ENCODE results near the gene EXPH5.

Gene EXPH5

GRCh38 chr11:108511851-108512474 is 81.6 kb downstream of the EXPH5 start:
- Histone ChIP-seq H3K4me3 (ENCODE audit: low read depth, low read length) (no peak overlapping the region), H3K36me3 (replicated peaks) (no peaks in the 10 kb centered on the region), H3K27ac (no peak overlapping the region), H3K27me3 (replicated peaks) (no peaks in the 10 kb centered on the region)
- in situ Hi-C loops (cut with HindIII; ENCODE audit: low pct_ligation_motif_present, low sequenced_read_pairs): no loop called here
- TF ChIP-seq, protein P1, sequence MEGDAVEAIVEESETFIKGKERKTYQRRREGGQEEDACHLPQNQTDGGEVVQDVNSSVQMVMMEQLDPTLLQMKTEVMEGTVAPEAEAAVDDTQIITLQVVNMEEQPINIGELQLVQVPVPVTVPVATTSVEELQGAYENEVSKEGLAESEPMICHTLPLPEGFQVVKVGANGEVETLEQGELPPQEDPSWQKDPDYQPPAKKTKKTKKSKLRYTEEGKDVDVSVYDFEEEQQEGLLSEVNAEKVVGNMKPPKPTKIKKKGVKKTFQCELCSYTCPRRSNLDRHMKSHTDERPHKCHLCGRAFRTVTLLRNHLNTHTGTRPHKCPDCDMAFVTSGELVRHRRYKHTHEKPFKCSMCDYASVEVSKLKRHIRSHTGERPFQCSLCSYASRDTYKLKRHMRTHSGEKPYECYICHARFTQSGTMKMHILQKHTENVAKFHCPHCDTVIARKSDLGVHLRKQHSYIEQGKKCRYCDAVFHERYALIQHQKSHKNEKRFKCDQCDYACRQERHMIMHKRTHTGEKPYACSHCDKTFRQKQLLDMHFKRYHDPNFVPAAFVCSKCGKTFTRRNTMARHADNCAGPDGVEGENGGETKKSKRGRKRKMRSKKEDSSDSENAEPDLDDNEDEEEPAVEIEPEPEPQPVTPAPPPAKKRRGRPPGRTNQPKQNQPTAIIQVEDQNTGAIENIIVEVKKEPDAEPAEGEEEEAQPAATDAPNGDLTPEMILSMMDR (IDR thresholded peaks at IDR 0.05; ENCODE audit: low read depth, low read length, missing control alignments): no peak
- DNase-seq: peak; percentile 76

- Histone ChIP-seq H3K36me3 (replicated peaks) (no peaks in the 10 kb centered on the region), H3K27me3 (replicated peaks) (no peaks in the 10 kb centered on the region), H3K27ac (no peak overlapping the region), H3K4me3 (ENCODE audit: low read depth, low read length) (no peak overlapping the region)
- no peak for DNase-seq
- in situ Hi-C loops (cut with HindIII; ENCODE audit: low pct_ligation_motif_present, low sequenced_read_pairs): no loop called here
- TF ChIP-seq, protein P1 (IDR thresholded peaks at IDR 0.05; ENCODE audit: low read depth, low read length, missing control alignments): no peak
These were observed 84.6 kb downstream of the EXPH5 start for GRCh38 chr11:108508653-108509593.

DNA sequence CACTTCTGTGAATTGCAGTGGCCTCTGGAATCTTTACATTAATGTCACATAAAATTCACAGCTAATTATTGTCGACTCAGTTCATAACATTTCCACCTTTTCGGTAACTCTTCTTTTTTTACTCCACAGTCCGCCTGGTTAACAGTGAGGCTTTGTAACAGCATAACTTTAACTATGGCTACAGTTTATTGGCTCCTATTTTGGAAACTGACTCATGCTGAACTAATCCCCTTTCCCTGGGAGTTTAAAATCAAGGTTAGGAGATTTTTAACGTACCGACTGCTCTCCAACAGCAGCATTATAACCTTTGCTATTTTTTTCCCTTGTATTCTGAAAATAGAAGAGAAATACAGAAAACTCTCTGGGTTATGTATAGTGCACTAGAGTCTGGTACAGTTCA is 92.2 kb downstream of the EXPH5 start:
- no peak for DNase-seq
- in situ Hi-C loops (cut with HindIII; ENCODE audit: low pct_ligation_motif_present, low sequenced_read_pairs): no loop called here
- H3K4me3 ChIP-seq (ENCODE audit: low read depth, low read length): no peak overlapping the region
- no peak overlapping the region for H3K27ac ChIP-seq
- TF ChIP-seq, protein P1 (IDR thresholded peaks at IDR 0.05; ENCODE audit: low read depth, low read length, missing control alignments): no peak
- H3K27me3 ChIP-seq (replicated peaks): no peaks in the 10 kb centered on the region
- no peaks in the 10 kb centered on the region for H3K36me3 ChIP-seq (replicated peaks)

- in situ Hi-C loops (cut with HindIII; ENCODE audit: low pct_ligation_motif_present, low sequenced_read_pairs): no loop called here
These were observed 92.8 kb downstream of the EXPH5 start for GRCh38 chr11:108500721-108501120.

GRCh38 chr11:108500169-108500568 is 93.4 kb downstream of the EXPH5 start:
- Histone ChIP-seq H3K27ac (no peak overlapping the region), H3K4me3 (ENCODE audit: low read depth, low read length) (no peak overlapping the region), H3K27me3 (replicated peaks) (no peaks in the 10 kb centered on the region), H3K36me3 (replicated peaks) (no peaks in the 10 kb centered on the region)
- TF ChIP-seq, protein P1 (IDR thresholded peaks at IDR 0.05; ENCODE audit: low read depth, low read length, missing control alignments): no peak
- no peak for DNase-seq
- in situ Hi-C loops (cut with HindIII; ENCODE audit: low pct_ligation_motif_present, low sequenced_read_pairs): no loop called here

More at GRCh38 chr11:108500721-108501120, 92.8 kb downstream of the EXPH5 start:
- TF ChIP-seq, protein P1 (IDR thresholded peaks at IDR 0.05; ENCODE audit: low read depth, low read length, missing control alignments): no peak
- DNase-seq: no peak
- Histone ChIP-seq H3K27me3 (replicated peaks) (no peaks in the 10 kb centered on the region), H3K36me3 (replicated peaks) (no peaks in the 10 kb centered on the region), H3K4me3 (ENCODE audit: low read depth, low read length) (no peak overlapping the region), H3K27ac (no peak overlapping the region)

Data from brain microvascular endothelial cell (primary cell).